Activated CD8-positive, alpha-beta memory T cell treated with anti-CD3 and anti-CD28 coated beads, Interleukin-2, amount 50 U/mL, for 4 hours (primary cell): ENCODE measurements around the gene SORCS3.

Source experiments
- DNase-seq: peaks from one replicate; pipeline ENCODE4 v3.0.0-alpha.2; 2020

SORCS3 gene

DNA sequence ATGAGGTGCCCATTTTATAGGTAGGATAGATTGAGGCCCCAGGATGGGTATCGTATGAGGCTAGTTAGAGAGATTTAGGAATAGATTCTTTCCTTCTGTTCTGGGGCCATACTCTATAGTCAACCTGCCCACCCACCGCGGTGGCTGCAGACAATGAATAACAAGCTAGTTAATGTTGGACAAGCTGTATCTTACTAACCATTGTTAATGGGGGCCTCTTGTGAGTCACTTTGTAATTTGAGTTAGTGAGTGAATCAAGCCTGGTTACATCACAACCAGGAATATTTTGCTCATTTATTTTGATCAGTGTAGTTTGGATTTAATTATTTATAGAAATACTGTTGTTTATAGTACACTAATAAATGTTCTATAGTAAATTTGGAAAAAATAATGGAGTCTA is 7.3 kb downstream of the SORCS3 start:
- no peak for DNase-seq

DNA sequence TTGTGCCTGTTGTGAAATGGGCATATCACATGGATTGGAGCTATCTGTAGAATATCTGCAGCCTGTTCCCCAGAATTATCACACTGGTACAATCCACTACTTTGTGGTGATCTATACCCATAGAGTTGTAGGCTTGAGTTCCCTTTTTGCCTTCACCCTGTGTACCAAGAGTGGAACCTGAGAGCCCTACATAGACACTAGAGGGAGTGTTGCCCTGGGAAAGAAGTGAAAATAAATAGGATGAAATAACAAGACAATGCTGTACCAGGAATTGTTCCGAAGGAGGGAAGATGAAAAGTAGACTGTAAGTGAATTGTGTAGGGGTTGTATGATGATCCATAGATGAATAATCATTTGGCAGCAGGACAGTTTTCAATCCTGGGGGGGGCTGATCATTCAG is 9.0 kb downstream of the SORCS3 start:
- DNase-seq, result no peak

DNA sequence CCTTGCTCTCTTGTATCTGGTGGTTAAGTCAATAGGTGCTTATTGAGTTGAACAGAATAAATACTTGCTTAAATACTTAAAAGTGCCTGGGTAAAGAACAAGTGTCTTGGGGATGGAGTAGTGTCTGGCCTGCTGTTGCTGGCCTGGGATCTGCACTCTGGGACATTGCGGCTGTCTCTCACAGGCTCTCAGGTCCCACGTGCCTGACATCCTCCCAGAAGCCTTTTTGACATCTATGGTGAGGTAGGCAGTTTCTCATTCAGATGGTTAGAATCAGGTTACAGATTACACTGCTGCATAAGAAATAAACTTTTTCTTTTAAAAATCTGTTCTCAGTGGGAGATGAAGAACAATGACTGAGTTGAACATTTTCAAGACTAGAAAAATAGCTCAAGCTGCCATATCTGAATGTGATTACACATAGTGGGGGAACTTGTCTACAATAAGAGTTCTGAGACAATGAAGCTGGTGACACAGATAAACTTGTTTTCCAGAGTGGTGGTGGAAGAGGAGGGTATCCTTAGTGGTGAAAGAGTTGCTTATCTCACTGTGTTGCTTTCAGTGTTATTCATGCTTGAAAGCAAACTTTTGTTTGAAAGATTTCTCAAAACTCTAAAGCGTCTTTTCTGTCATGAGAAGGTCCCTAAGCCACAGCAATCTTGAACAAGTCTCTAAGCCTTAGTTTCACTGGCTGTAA is 9.7 kb downstream of the SORCS3 start:
- no peak for DNase-seq

DNA sequence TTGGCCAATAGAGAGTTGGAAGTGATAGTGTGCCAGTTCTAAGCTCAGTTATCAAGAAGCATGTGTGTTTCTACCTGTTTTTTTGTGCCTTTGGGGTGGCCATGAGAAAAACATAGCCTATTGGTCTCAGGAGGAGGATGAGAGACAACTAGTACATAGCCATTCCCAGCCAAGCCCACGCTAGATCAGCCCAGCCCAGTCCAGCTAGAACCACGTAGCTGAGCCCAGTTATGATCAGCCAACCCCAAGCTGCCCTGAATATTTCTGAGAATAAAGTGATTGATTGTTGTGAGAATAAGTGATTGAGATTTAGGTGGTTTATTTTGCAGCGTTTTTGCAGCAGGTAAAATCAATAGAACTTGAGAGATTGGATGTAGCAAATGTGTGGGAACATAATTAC is 15.9 kb downstream of the SORCS3 start:
- no peak for DNase-seq

DNA sequence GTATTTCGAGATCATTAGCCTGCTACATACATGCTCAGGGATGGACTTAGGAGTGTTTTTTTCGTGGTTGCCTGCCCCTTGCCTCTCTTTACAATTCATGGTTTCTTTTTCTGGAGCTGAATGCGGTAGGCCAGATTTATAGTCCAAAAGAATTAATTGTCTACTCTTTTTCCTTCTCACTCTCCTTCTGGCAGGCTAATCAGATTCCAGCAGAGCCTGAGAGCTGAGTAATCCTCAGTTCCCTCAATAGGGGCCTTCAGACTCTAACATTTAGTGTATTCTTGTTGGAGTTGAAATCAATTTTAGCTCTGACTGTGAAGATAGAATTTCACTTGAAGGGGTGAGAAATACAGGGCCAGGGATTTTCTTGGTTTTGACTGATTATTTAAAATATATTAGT is 16.4 kb downstream of the SORCS3 start:
- DNase-seq, result no peak

DNA sequence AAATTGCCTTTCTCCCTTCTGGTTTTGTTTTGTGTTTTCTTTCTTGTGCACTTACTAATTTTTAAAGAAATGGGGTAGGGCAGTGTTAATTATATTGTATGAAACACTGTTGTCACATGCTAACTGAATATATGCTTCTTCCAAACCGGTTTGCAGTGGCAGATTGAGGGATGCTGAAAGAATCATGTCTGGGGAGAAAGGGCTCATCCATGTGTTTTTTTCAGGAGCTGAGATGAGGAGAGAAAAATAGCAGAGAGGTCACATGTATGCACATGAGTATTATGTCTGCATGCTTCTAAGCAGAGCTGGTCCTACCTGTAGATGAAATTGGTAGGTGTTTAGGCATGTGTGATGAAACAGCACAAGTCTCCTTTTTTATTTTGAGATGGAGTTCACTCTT is 17.0 kb downstream of the SORCS3 start:
- DNase-seq, result no peak

DNA sequence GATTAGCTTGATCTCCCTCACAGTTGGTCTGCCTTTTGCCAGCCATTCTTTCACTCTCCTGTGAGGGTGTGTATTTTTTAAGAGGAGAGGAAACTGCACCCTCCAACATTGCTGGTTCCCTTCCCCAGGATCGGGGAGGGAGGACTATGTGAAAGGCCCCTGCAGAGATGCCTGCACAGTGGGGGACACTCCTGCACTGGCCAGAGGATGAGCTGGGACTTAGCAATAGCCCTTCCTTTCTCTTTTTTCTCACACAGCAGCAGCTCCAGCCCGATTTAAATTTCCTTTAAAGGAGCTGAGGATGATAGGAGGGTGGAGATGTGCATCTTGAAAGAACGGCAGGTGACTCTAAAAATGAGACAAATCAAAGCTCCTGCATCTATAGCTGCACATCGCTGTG is 18.7 kb downstream of the SORCS3 start:
- no peak for DNase-seq

DNA sequence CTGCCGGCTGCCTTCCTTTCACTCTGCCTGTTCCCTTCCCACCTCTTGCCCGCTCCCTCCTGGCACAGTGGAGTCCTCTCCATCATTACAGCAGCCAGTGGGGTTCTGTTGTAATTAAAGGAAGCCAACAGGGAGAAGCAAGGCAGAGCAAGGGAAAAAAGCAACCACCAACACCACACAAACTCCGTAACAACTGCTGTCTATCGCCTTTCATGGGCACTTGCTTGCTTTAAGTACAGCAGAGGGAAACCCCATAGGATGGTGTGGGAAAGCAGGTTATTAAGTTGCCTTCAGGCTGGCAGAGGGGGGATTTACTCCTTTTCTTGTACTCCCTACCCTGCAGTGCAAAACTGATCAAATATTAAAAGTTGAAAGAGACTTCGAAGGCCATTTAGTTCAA is 22.0 kb downstream of the SORCS3 start:
- no peak for DNase-seq

DNA sequence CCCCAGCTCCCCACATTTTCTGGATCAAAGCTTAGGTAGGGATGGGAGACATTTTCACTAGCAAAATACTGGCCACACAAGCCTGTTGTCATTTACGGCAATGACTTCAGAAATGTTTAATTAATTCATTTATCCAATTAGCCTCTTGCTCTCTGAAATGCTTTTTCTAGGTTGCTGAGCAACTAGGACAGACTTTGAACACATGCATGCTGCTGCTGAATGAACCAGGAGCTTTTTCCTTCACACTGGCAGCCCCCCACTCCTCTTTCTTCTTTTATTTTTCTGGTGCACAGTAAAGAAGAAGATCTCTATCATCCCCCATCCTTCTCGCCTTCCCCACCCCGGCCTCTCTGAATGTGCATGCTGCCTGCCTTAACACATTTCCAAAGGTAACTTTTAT is 22.5 kb downstream of the SORCS3 start:
- no peak for DNase-seq

DNA sequence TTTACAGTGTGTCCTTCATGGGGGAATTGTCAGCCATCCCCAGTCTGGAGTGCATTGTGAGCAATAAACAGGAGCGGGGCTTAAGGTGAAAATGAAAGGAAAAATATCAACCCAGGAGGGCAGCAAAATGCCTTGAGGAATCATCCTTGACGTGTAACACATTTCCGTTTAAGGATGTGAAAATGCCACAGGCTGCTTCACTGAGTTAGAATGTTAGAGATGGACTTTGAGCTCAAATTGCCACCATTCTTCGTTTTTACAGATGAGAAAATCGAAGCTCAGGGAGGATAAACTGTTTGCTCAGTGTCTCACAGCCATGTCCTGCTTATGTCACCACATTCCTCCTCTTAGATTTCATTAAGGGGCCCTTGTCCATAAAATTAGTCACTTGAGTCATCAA is 23.1 kb downstream of the SORCS3 start:
- no peak for DNase-seq

DNA sequence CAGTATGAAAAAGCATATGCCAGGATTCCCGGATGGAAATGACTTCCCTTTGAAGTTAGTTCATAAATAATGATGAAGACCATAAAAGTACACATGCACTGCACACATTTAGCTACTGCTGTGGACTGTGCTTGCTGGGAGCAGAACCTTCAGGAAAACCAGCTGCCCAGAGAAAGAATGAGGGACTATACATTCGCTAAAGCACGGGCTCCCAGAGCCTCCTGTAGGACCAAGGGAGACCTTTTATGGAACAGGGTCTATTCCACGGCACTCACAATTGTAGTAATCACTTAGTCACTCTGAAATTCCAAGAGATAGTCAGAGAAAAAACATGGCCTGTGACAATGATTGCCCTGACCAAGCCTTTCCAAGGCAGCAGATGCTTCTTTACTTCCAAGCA is 24.1 kb downstream of the SORCS3 start:
- DNase-seq, result no peak

DNA sequence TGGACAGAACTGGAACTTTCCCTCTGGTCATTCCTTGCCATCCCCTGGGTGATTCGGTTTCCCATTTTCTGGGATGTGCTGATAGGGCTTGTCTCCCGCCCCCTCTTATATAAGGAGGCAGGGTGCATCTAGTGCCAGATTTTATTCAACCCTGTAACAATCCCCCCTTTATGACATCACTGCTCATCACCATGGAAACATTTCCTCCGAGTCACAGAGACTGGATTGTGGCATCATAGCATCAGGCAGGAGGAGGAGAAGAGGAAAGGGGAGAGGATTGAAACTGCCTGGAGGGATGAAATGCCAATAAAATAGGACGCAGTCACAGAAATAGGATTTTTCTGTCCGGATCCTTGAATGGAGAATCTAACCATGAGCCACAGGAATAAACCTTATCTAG is 25.0 kb downstream of the SORCS3 start:
- DNase-seq, result no peak

DNA sequence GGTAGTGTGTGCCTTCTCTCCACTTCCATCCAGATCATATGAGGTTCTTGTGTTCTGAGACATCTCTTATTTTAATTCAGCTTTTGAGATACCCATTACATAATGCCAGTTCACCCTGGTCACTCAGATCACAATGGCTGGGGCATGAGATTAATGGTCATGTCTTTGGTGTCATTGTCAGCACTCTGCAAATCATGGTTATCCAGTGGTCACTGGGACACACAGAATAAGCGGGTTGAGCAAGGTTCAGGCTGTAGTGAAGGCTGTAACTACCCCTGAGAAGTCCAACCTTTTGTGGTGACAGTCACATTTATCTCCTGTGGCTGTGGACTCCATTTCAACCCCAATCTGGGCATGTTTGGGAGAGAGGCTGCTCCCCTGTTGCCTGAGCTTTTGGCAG is 35.8 kb downstream of the SORCS3 start:
- DNase-seq, result no peak

DNA sequence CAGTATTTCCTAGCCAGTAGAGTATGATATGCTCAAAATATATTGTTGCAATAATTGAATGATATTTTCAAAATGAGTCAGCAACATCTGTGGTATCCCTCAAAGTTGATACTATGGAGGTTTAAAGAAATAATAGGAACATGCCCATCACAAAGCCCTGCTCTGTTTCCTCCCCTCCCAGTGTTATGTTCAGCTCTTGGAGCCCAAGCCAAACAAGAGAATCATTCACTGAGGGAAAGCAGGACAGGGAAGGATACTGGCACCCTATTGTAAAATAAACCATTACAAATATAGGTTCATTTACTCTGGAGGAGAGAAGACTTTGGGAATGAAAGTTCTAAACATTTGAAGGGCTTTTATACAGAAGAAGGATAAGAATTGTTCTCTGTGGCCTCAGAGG is 37.6 kb downstream of the SORCS3 start:
- DNase-seq, result no peak

DNA sequence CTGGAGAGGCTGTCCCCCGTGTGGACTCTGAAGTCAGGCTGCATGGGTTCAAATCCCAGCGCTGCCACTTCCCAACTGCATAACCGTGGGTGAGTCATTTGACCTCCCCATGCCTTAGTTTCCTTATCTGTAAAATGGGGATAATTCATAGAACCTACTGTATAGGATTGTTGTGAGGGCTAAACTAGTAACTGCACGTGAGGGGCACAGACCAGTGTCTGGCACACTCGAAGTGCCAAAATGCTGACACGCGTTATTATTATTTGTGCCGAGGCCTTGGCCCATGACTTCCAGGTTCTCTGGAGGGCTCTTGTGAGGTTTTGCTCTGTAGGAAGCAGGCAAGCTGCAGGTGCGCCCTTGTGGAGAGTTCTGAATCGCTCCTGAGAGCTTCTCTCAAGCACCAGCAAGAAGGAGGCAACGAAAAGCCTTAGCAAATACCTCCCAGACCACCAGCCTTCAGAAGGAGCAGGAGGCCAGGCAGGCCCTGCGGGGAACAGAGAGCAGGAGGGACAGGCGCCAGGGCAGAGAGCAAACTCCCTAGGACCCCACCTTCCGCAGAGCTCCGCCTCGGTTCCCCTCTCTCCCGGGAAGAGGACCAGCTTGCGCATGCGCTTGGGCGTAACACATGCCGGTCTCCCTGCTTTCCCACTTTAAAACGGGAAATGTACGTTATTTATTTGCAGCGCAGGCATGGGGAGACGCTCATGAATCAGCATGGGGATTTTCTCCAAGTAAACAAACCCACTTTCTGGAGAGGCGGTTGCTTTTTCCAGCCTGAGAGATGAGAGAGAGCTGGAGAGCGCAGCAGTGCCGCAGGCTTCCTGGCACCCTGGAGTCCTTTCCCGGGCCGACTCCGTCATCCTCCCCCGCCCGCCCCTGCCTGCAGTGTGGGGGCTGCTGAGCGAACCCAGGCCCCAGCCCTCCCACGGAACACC is 39.6 kb downstream of the SORCS3 start:
- DNase-seq, result no peak

DNA sequence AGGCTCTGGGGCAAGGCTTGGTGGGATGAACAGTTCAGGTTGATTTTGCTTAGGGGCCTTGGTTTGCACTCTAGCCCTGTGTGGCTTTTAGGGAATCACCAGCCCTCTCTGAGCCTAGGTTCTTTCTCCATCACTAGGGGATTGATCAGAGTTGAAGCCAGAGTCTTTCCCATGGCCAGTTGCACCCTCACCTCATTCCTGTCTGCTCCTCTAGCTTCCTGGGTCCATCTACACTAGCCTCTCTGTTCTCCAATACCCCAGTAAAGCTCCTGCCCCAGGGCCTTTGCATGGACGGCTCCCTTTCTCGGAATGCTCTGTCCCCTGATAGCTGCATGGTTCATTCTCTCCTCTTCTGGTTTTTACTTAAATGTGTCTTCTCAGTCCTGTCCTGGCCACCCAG is 40.4 kb downstream of the SORCS3 start:
- no peak for DNase-seq

DNA sequence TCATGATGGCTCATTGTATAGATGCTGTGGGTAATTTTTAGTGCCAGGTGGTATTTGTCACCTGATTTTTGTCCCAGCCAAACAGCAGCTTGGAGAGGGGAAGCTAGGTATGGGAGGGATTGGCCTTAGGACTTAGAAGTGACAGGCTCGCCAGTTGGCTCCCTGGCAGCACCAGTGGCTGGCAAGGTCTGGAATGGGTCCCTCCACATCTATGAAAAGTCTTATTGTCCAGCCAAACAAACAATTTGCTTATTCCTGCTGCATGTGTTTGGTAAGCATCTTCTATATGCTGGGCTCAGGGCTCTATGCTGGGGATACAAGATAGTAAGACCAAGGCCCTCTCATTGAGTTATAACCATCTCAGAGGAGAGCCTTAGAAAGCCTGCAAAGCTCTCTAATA is 42.5 kb downstream of the SORCS3 start:
- no peak for DNase-seq

DNA sequence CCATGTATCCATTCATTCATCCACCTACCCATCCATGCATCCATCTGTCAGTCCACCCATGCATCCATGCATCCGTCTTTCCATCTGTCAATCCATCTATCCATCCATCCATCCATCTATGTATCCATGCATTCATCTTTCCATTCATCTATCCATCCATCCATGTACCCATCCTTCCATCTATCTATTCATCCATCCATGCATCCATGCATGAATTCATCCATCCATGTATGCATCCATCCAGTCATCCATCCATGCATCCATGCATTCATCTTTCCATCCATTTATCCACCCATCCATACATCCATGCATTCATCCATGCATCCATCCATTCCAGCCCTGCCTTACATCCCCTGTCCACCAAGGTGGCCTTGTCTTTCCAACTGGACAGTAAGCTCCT is 45.7 kb downstream of the SORCS3 start:
- DNase-seq, result no peak

DNA sequence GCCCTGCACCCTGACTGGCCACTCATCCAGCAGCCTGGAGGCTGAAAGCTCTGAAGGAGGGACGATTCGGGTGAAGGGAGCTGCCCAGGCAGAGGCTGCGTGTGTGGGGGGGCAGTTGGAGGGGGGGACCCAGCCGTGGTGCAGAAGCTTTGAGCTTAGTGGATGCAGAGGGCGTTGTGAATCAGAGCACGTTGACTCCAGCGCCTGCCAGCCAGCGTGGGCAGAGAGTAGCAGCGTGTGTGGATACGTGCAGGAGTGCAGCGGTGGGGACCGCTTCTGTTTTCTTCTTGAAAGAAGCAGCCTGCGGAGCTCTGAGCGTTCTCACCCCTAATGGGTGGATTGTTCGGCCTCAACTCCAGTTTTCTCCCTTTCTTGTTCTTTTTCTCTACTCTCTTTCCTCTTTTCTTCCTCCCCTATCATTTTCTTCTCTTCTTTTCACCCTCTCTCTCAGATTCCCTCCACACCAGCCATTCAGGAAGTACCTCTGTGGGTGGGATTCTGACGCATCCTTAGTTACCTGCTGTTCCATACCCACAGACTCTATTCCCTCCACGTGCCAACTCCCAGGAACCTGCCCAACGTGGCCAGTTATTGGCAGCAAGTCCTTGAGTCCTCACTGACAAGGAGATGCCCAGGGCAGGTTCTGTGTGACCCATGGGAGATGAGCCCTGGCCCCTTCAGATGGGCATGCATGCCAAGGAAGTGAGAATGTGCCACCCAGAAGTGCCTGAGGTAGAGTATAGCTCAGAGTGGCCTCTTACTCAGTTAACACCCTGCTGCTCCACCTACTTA is 47.4 kb downstream of the SORCS3 start:
- no peak for DNase-seq

DNA sequence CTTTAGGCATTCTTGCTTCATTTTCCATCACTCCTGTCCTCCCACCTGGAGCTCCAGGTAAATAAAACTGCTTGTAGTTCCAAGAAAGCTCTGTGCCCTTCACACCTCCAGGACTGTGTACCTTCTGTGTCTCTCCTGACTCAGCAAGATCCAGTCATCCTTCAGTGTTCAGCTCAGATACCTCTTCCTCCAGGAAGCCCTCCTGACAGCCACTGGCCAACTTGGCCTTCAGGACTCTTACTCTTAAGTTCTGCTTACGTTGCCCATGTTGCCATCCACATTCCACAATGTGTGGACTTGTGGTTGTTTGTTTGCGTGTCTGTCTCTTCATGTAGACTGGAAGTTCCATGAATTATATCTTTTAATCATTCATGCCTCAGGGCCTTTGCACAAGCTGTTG is 48.0 kb downstream of the SORCS3 start:
- no peak for DNase-seq

DNA sequence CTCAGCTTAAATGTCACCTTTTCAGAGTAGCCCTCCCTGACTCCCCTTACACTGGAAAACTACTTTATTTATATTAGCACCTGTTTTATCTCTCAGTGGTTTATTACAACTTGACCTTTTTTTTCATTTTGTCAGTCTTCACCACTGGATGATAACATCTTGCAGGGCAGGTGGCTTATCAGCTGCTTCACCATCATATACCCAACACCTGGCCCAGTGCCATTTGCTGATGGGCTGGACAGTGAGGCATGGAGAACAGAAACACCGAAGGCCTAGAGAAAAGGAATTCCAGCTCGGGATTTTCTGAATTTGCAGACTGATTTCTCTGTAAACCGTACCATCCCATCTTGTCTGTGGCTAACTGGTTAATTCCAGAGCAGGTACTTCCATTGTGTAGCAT is 48.5 kb downstream of the SORCS3 start:
- no peak for DNase-seq

DNA sequence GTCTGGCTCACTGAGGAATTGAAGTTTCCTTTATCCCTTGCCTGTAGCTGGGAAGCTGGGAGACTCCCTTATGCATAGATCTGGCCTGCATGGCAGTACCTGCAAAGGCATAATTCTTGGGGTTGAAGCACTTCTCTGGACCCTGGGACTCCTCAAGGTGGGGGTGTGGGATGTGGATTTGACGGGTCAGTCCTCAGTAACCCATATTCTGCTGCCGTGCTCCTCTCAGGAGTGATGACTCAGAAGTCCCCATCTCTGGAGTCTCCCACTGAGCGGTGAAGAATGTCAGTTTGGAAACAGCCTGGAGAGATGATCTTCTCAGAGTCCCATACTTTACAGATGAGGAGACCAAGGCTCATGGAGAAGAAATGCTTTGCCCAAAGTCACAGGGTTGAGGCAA is 49.0 kb downstream of the SORCS3 start:
- no peak for DNase-seq

DNA sequence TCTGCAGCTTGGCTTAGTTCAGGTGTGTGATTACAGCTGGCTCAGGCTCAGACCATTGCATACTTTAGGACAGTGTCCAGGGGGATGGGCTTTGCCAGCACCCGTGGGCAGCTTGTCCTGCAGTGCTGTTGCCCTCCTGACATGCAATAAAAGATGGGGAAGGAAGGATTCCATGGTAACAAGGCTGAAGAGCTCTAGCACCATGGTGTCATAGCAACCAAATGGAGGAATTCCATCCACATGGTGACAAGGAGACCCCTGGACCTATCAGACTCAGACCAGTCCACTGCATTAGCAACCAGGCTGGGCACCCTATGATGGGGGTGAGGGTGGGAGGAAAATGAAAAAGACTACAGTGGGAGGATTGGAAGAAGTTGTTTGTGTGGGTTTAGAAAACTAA is 49.9 kb downstream of the SORCS3 start:
- no peak for DNase-seq

DNA sequence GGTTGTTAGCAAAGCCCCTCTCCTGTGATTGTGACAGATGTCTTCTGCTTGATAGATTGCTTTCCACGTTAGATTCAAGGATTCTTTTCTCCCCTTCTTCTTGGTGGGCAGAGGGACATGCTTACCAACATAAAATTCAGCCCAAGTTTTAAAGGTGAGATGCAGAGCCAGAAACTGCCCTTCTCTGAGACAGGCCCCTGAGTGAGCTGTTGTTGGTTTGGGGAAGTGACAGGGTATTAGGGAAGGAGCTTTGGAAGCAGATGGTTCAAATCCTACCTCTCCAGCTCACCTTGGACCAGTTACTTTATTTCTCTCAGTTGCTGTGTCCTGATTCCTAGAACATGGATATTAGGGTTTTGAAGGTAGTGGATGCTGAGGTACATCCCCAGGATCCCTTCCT is 53.0 kb downstream of the SORCS3 start:
- no peak for DNase-seq
